A549 (cell line): Measurements from ENCODE around the gene PROX1. TPM values are rescaled to one million over a fixed set of nuclear protein-coding genes. Genes with fewer than 3 reads are reported as not detected.

ENCODE experiments used
- ATAC-seq, 2 experiments: fragments of 200-7000 bp in 1 of 2; fragments of >200 bp in 1 of 2; cut with Nextera tagmentation in 1 of 2; cut with Tn5 transposase in 1 of 2; 3 replicates each; pipeline versions ENCODE4 v1.8.0 to v1.9.1; 2018 to 2020; ENCODE audit warnings: mild to moderate bottlenecking in 1 of 2, moderate library complexity in 1 of 2
- CTCF ChIA-PET: fragments of 300-600 bp; sonication (Branson Sonifier 250); formaldehyde crosslinking; extraction: SDS; loops from one replicate; lab custom pipeline; 2021; ENCODE audit warnings: antibody characterized with exemption, inconsistent platforms; lab: Yijun Ruan, JAX
- POLR2A ChIA-PET: fragments of 350-600 bp; formaldehyde crosslinking; extraction: SDS; loops from one replicate; lab custom pipeline; 2021; ENCODE audit warnings: antibody characterized with exemption, inconsistent platforms; lab: Yijun Ruan, JAX
- DNase-seq, 2 experiments: peaks; one replicate each; pipeline versions ENCODE4 v3.0.0 to v3.0.0-alpha.2; 2011 to 2016; ENCODE audit warnings: low read depth in 1 of 2, low spot score in 1 of 2
- FAIRE-seq: peaks from 2 replicates; lab custom pipeline; 2011; peaks lifted over from hg19 to GRCh38; lab: Jason Lieb, UNC
- H3K27ac ChIP-seq, 2 experiments: fragments of >200 bp; sonication (Bioruptor Twin); formaldehyde crosslinking; 3 replicates each; pipeline ENCODE4 v1.5.1; 2016 to 2017
- H3K4me1 ChIP-seq: fragments of >200 bp; sonication (Bioruptor Twin); formaldehyde crosslinking; 3 replicates; pipeline ENCODE4 v1.6.1; 2016
- H3K4me2 ChIP-seq: fragments of >200 bp; sonication (Bioruptor Twin); formaldehyde crosslinking; 3 replicates; pipeline ENCODE4 v1.6.1; 2016
- H3K4me3 ChIP-seq: fragments of >200 bp; sonication (Bioruptor Twin); formaldehyde crosslinking; 3 replicates; pipeline ENCODE4 v1.5.1; 2016
- H3K9me3 ChIP-seq: fragments of >200 bp; sonication (Bioruptor Twin); formaldehyde crosslinking; 3 replicates; pipeline ENCODE4 v1.6.1; 2016
- ELK1 ChIP-seq: fragments of 150-350 bp; IDR thresholded peaks from 2 replicates; pipeline ENCODE4 v1.6.1; 2014; ENCODE audit warnings: low read depth, mild to moderate bottlenecking, low read length
- EP300 ChIP-seq, 2 experiments: fragments of >200 bp; sonication (Bioruptor Twin); formaldehyde crosslinking; IDR thresholded peaks; 2 replicates in 1 of 2; 3 replicates in 1 of 2; pipeline ENCODE4 v1.6.1; 2016 to 2017
- FOSB ChIP-seq: fragments of 250-450 bp; sonication (Bioruptor Pico); IDR thresholded peaks from 2 replicates; pipeline ENCODE4 v1.5.0; 2020; ENCODE audit warnings: mild to moderate bottlenecking, moderate library complexity
- FOXS1 ChIP-seq: fragments of 250-450 bp; sonication (Bioruptor Pico); IDR thresholded peaks from 2 replicates; pipeline ENCODE4 v1.5.0; 2020; ENCODE audit warnings: mild to moderate bottlenecking, moderate library complexity
- HES2 ChIP-seq: fragments of >200 bp; sonication (Bioruptor Twin); formaldehyde crosslinking; IDR thresholded peaks from 2 replicates; pipeline ENCODE4 v1.6.1; 2016
- HOXB13 ChIP-seq: fragments of 250-450 bp; sonication (Bioruptor Pico); IDR thresholded peaks from 2 replicates; pipeline ENCODE4 v1.5.0; 2020; ENCODE audit warnings: low read depth, mild to moderate bottlenecking, moderate library complexity
- JUN ChIP-seq, 2 experiments: fragments of >200 bp; sonication (Bioruptor Twin); formaldehyde crosslinking; IDR thresholded peaks; 2 replicates in 1 of 2; 3 replicates in 1 of 2; pipeline ENCODE4 v1.6.1; 2016 to 2017
- MAFK ChIP-seq: fragments of 450-650 bp; IDR thresholded peaks from 2 replicates; pipeline ENCODE4 v1.6.1; 2014; ENCODE audit not compliant: partially characterized antibody
- MYC ChIP-seq: IDR thresholded peaks from 2 replicates; pipeline ENCODE4 v1.6.1; 2012; ENCODE audit warnings: mild to moderate bottlenecking, inconsistent platforms, low read length, improper control_type of control experiment, borderline replicate concordance
- NR3C1 ChIP-seq: fragments of >200 bp; sonication (Bioruptor Twin); formaldehyde crosslinking; IDR thresholded peaks from 3 replicates; pipeline ENCODE4 v1.6.1; 2017
- PBX3 ChIP-seq: IDR thresholded peaks from 2 replicates; pipeline ENCODE4 v1.6.1; 2012
- PHF8 ChIP-seq: fragments of 200-600 bp; sonication (generic); IDR thresholded peaks from 2 replicates; pipeline ENCODE4 v1.6.1; 2016; ENCODE audit warnings: low read depth, mild to moderate bottlenecking, antibody characterized with exemption, moderate library complexity, borderline replicate concordance
- RCOR1 ChIP-seq: fragments of 150-350 bp; IDR thresholded peaks from 2 replicates; pipeline ENCODE4 v1.6.1; 2014; ENCODE audit warnings: antibody characterized with exemption, low read length, low read depth
- RFX5 ChIP-seq: fragments of 450-650 bp; IDR thresholded peaks from 2 replicates; pipeline ENCODE4 v1.7.1; 2014; ENCODE audit warnings: antibody characterized with exemption, mild to moderate bottlenecking, moderate library complexity
- TFCP2L1 ChIP-seq: fragments of 250-450 bp; sonication (Bioruptor Pico); IDR thresholded peaks from 2 replicates; pipeline ENCODE4 v1.5.0; 2021; ENCODE audit warnings: mild to moderate bottlenecking
- TP53 ChIP-seq: fragments of 250-450 bp; sonication (Bioruptor Pico); IDR thresholded peaks from 2 replicates; pipeline ENCODE4 v1.5.0; 2021; ENCODE audit warnings: mild to moderate bottlenecking, moderate library complexity
- WGBS: methylation state at CpG from one replicate; pipeline ENCODE4 v1.1.6; 2017; ENCODE audit errors: missing lambda C conversion rate; 5-methylcytosine and 5-hydroxymethylcytosine counted together
- polyA minus RNA-seq: library from RNA; depleted of rRNA, polyadenylated mRNA; stranded (reverse); fragments of >200 nt; gene quantifications from 2 replicates; pipeline ENCODE4 v1.2.3, GENCODE V29; 2011; rRNA and poly(A)+ RNA removed
- polyA plus RNA-seq, 4 experiments: library from polyadenylated mRNA; depleted of rRNA in 3 of 4; stranded (reverse); fragments of >200 nt; fragmentation: RNase III in 1 of 4; extraction: RNeasy Plus Mini Kit Qiagen cat#74134 plus additional on column Dnase treatment in 1 of 4; gene quantifications; 2 replicates in 3 of 4; 3 replicates in 1 of 4; pipeline ENCODE4 v1.2.3, GENCODE V29; 2011 to 2017
- TF ChIP-seq, protein P1 (sequence below): IDR thresholded peaks from 2 replicates; pipeline ENCODE4 v1.6.1; 2012
- TF ChIP-seq, protein P2 (sequence below): fragments of >200 bp; sonication (Bioruptor Twin); formaldehyde crosslinking; IDR thresholded peaks from 3 replicates; pipeline ENCODE4 v1.6.1; 2016
- TF ChIP-seq, protein P3 (sequence below): fragments of 250-450 bp; sonication (Bioruptor Pico); IDR thresholded peaks from 2 replicates; pipeline ENCODE4 v1.5.0; 2021; ENCODE audit warnings: mild to moderate bottlenecking, moderate library complexity, borderline replicate concordance
- TF ChIP-seq, protein P4 (sequence below): fragments of >200 bp; sonication (Bioruptor Twin); formaldehyde crosslinking; IDR thresholded peaks from 3 replicates; pipeline ENCODE4 v1.5.1; 2016

Gene PROX1, protein sequence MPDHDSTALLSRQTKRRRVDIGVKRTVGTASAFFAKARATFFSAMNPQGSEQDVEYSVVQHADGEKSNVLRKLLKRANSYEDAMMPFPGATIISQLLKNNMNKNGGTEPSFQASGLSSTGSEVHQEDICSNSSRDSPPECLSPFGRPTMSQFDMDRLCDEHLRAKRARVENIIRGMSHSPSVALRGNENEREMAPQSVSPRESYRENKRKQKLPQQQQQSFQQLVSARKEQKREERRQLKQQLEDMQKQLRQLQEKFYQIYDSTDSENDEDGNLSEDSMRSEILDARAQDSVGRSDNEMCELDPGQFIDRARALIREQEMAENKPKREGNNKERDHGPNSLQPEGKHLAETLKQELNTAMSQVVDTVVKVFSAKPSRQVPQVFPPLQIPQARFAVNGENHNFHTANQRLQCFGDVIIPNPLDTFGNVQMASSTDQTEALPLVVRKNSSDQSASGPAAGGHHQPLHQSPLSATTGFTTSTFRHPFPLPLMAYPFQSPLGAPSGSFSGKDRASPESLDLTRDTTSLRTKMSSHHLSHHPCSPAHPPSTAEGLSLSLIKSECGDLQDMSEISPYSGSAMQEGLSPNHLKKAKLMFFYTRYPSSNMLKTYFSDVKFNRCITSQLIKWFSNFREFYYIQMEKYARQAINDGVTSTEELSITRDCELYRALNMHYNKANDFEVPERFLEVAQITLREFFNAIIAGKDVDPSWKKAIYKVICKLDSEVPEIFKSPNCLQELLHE
- polyA plus RNA-seq (2011; rRNA removed) (0.01 and 0.06 TPM in 2 replicates), polyA plus RNA-seq (2017; fragmentation: RNase III; extraction: RNeasy Plus Mini Kit Qiagen cat#74134 plus additional on column Dnase treatment) (0.01 to 0.03 TPM in 2 of 3 replicates, not detected in the other), polyA minus RNA-seq (0.12 and 1.0 TPM in 2 replicates)
- 0.01 TPM in 2 replicates for polyA plus RNA-seq (2012; cell fraction: cytosol; rRNA removed)
- polyA plus RNA-seq (2012; cell fraction: nucleus; rRNA removed): 0.02 and 0.04 TPM in 2 replicates

GRCh38 chr1:213987927-213988506 is at the start of gene PROX1:
Gene PROX1 (plus strand): TSS chr1:213987973. CDS start chr1:213996536, 8,563 bp downstream.
- peak within 1 kb of the TSS; percentile 77 for H3K4me3 ChIP-seq
- 1% methylated on average over 29 of the region's 29 CpGs for WGBS
- no peaks in the 10 kb centered on the region; the same call in 2 of the 3 replicates for H3K9me3 ChIP-seq
- DNase-seq (peak in 1 of 2 experiments; percentile 31), ATAC-seq (peak; percentile 82 to 87), FAIRE-seq (no peak)
- H3K27ac ChIP-seq: peak within 1 kb of the TSS; percentile 41 to 59; a peak in 5 of 6 replicates
- H3K4me2 ChIP-seq: peak within 1 kb of the TSS; percentile 98
- ChIA-PET CTCF (no interaction called here), POLR2A (interaction anchor here (0.6 to 0.7 kb wide), 2 partner anchors 16 to 131 kb away, joined by 3 to 4 read pairs; no protein-coding TSS in a partner anchor)
- peaks cover 3% of the 10 kb centered on the region; the same call in 1 of the 3 replicates for H3K4me1 ChIP-seq
- TF ChIP-seq, protein P1, sequence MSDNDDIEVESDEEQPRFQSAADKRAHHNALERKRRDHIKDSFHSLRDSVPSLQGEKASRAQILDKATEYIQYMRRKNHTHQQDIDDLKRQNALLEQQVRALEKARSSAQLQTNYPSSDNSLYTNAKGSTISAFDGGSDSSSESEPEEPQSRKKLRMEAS: peak; percentile 15; the same call in 1 of the 2 replicates
- TF ChIP-seq FOSB (no peak), FOXS1 (CRISPR knock-in tag) (no peak), TP53 (CRISPR knock-in tag) (no peak), NR3C1 (no peak)
- TF ChIP-seq, protein P2, sequence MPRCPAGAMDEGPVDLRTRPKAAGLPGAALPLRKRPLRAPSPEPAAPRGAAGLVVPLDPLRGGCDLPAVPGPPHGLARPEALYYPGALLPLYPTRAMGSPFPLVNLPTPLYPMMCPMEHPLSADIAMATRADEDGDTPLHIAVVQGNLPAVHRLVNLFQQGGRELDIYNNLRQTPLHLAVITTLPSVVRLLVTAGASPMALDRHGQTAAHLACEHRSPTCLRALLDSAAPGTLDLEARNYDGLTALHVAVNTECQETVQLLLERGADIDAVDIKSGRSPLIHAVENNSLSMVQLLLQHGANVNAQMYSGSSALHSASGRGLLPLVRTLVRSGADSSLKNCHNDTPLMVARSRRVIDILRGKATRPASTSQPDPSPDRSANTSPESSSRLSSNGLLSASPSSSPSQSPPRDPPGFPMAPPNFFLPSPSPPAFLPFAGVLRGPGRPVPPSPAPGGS: no peak

- H3K27ac ChIP-seq: no peak overlapping the region
- POLR2A ChIA-PET: no interaction called here
- TF ChIP-seq TP53 (CRISPR knock-in tag): no peak
- TF ChIP-seq HES2: no peak
- TF ChIP-seq EP300 (IDR thresholded peaks at IDR 0.05): no peak
- TF ChIP-seq PHF8: no peak
- no peak for TF ChIP-seq HOXB13 (CRISPR knock-in tag)
- TF ChIP-seq, all 56 proteins: peak for 0
- no peak for DNase-seq
- H3K4me2 ChIP-seq: no peak overlapping the region
- ATAC-seq: no peak
- 37% methylated on average over 5 of the region's 5 CpGs for WGBS
- no peak overlapping the region for H3K4me3 ChIP-seq
- no peaks in the 10 kb centered on the region for H3K4me1 ChIP-seq
- FAIRE-seq: no peak
- CTCF ChIA-PET: no interaction called here
- no peaks in the 10 kb centered on the region for H3K9me3 ChIP-seq
Observed at GRCh38 chr1:213938776-213939175, 49.0 kb upstream of the PROX1 start.

DNA sequence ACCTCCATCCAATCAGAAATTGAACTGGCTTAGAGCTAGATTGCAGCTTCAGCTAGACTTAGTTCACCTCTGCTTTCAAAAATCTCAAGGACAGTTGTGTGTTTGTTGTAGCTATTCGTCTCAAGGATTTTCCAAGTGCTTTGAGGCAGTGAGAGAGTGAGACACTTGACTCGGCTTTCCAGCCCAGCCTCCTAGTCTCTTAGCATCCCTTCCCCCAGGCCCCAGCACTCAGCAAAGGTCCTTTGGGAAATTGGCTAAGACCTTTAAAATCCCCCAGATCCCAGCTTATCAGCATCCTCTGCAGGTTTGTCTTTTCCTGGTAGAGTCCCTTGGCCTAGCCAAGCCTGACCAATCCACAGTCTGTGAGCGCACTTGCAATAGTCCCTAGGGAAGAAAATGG is 47.9 kb upstream of the PROX1 start:
- Histone ChIP-seq H3K4me2 (no peak overlapping the region), H3K9me3 (no peaks in the 10 kb centered on the region), H3K27ac (no peak overlapping the region), H3K4me1 (no peaks in the 10 kb centered on the region), H3K4me3 (no peak overlapping the region)
- ChIA-PET CTCF (interaction anchor here (0.7 to 0.8 kb wide), 2 partner anchors 18 to 29 kb away, joined by 3 read pairs; no protein-coding TSS in a partner anchor), POLR2A (no interaction called here)
- 30% methylated on average over 3 of the region's 3 CpGs for WGBS
- FAIRE-seq (no peak), ATAC-seq (no peak), DNase-seq (no peak)
- TF ChIP-seq ELK1 (no peak), TP53 (CRISPR knock-in tag) (no peak), PBX3 (no peak), JUN (IDR thresholded peaks at IDR 0.05) (no peak), FOXS1 (CRISPR knock-in tag) (no peak), MYC (no peak), MAFK (no peak), TFCP2L1 (CRISPR knock-in tag) (no peak), FOSB (no peak), RFX5 (no peak), RCOR1 (no peak)
- TF ChIP-seq, protein P3, sequence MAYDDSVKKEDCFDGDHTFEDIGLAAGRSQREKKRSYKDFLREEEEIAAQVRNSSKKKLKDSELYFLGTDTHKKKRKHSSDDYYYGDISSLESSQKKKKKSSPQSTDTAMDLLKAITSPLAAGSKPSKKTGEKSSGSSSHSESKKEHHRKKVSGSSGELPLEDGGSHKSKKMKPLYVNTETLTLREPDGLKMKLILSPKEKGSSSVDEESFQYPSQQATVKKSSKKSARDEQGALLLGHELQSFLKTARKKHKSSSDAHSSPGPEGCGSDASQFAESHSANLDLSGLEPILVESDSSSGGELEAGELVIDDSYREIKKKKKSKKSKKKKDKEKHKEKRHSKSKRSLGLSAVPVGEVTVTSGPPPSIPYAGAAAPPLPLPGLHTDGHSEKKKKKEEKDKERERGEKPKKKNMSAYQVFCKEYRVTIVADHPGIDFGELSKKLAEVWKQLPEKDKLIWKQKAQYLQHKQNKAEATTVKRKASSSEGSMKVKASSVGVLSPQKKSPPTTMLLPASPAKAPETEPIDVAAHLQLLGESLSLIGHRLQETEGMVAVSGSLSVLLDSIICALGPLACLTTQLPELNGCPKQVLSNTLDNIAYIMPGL: no peak
- TF ChIP-seq, protein P4, sequence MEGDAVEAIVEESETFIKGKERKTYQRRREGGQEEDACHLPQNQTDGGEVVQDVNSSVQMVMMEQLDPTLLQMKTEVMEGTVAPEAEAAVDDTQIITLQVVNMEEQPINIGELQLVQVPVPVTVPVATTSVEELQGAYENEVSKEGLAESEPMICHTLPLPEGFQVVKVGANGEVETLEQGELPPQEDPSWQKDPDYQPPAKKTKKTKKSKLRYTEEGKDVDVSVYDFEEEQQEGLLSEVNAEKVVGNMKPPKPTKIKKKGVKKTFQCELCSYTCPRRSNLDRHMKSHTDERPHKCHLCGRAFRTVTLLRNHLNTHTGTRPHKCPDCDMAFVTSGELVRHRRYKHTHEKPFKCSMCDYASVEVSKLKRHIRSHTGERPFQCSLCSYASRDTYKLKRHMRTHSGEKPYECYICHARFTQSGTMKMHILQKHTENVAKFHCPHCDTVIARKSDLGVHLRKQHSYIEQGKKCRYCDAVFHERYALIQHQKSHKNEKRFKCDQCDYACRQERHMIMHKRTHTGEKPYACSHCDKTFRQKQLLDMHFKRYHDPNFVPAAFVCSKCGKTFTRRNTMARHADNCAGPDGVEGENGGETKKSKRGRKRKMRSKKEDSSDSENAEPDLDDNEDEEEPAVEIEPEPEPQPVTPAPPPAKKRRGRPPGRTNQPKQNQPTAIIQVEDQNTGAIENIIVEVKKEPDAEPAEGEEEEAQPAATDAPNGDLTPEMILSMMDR: no peak
